CD4-positive, alpha-beta T cell (primary cell): ENCODE measurements around the gene EFCAB14. TPM values are rescaled to one million over a fixed set of nuclear protein-coding genes. Genes with fewer than 3 reads are reported as not detected.
"Not testable (repeated sequence)": the region's sequence is repeated elsewhere in the genome, so short reads cannot be mapped to it uniquely, and the experiment has no call there.

Experiments used
- ATAC-seq: fragments of 200-7000 bp; cut with Tn5 transposase; one replicate; pipeline ENCODE4 v1.10.0; 2022; ENCODE audit warnings: mild to moderate bottlenecking; ENCODE audit not compliant: poor library complexity
- CTCF ChIA-PET: fragments of 350-600 bp; sonication (Branson Sonifier 250); formaldehyde crosslinking; loops from one replicate; lab custom pipeline; 2021; ENCODE audit warnings: antibody characterized with exemption, inconsistent platforms; lab: Charles Lee
- POLR2A ChIA-PET: fragments of 350-600 bp; sonication (Branson Sonifier 250); formaldehyde crosslinking; loops from one replicate; lab custom pipeline; 2021; ENCODE audit warnings: antibody characterized with exemption, inconsistent platforms; lab: Charles Lee
- DNase-seq, 14 experiments: peaks; one replicate each; pipeline ENCODE4 v3.0.0-alpha.2; 2013 to 2020; ENCODE audit warnings: mixed read lengths in 2 of 14
- H3K27ac ChIP-seq, 2 donors: one replicate each; pipeline versions ENCODE4 v1.5.1 to v1.7.0; 2013; ENCODE audit warnings: low read length in 2 of 2, low read depth in 1 of 2, mild to moderate bottlenecking in 1 of 2
- H3K27me3 ChIP-seq, 2 experiments: 1 replicate in 1 of 2; 2 replicates in 1 of 2; pipeline versions ENCODE4 v1.6.1 to v1.7.0; 2013; ENCODE audit warnings: low read length in 2 of 2, control low read depth in 1 of 2, mild to moderate bottlenecking in 1 of 2, moderate library complexity in 1 of 2; ENCODE audit not compliant: insufficient read depth in 2 of 2, control insufficient read depth in 1 of 2
- H3K36me3 ChIP-seq: one replicate; pipeline ENCODE4 v1.6.1; 2013; ENCODE audit warnings: low read length, control low read depth; ENCODE audit not compliant: insufficient read depth
- H3K4me1 ChIP-seq: one replicate; pipeline ENCODE4 v1.6.1; 2013; ENCODE audit warnings: low read length, control low read depth; ENCODE audit not compliant: insufficient read depth
- H3K4me3 ChIP-seq: one replicate; pipeline ENCODE4 v1.5.1; 2013; ENCODE audit warnings: mild to moderate bottlenecking, low read length, moderate library complexity
- H3K9me3 ChIP-seq, 2 experiments: 1 replicate in 1 of 2; 2 replicates in 1 of 2; pipeline versions ENCODE4 v1.6.1 to v1.7.0; 2013; ENCODE audit warnings: low read length in 2 of 2, mild to moderate bottlenecking in 2 of 2, control low read depth in 1 of 2, moderate library complexity in 1 of 2; ENCODE audit not compliant: control insufficient read depth in 1 of 2, insufficient read depth in 1 of 2
- H3K27ac Mint-ChIP-seq: one replicate; pipeline ENCODE4 v1.8.0; 2020; ENCODE audit warnings: mixed read lengths
- H3K27me3 Mint-ChIP-seq: one replicate; pipeline ENCODE4 v1.8.0; 2021; ENCODE audit warnings: mixed read lengths
- H3K36me3 Mint-ChIP-seq: one replicate; pipeline ENCODE4 v1.8.0; 2021; ENCODE audit warnings: low read depth, mixed read lengths
- H3K4me1 Mint-ChIP-seq: one replicate; pipeline ENCODE4 v1.8.0; 2021; ENCODE audit warnings: low read depth, mixed read lengths
- H3K4me3 Mint-ChIP-seq: one replicate; pipeline ENCODE4 v1.8.0; 2020; ENCODE audit warnings: mild to moderate bottlenecking, mixed read lengths
- H3K9me3 Mint-ChIP-seq: one replicate; pipeline ENCODE4 v1.8.0; 2020; ENCODE audit warnings: mixed read lengths
- CTCF ChIP-seq: fragments of 200-600 bp; IDR thresholded peaks from one replicate; pipeline ENCODE4 v1.8.0; 2022; ENCODE audit warnings: antibody characterized with exemption, mild to moderate bottlenecking
- intact Hi-C, 2 experiments: fragments of 100-400 bp; cut with DNase I in 1 of 2; cut with micrococcal nuclease in 1 of 2; formaldehyde crosslinking; loops; one replicate each; pipeline versions ENCODE4 v1.15.1 to v1.9.0; 2023 to 2025; cut with DNase I, micrococcal nuclease
- total RNA-seq, 174 experiments: library from RNA in 2 of 174; stranded (reverse) in 2 of 174; gene quantifications; one replicate each; pipeline ENCODE4 v1.2.3 and lab custom pipeline; 2021 to 2026

Gene EFCAB14
- total RNA-seq, 2 experiments from 2014 or later: 36.8 to 38.3 TPM

GRCh38 chr1:46735708-46736324 lies 16.9 kb upstream of the EFCAB14 start:
- Histone ChIP-seq H3K27me3 (peaks cover 0 to 2% of the 10 kb centered on the region in 2 experiments), H3K36me3 (no peaks in the 10 kb centered on the region), H3K9me3 (no peaks in the 10 kb centered on the region), H3K4me3 (no peak overlapping the region), H3K27ac (no peak overlapping the region), H3K4me1 (no peaks in the 10 kb centered on the region)
- CTCF ChIA-PET: no interaction called here
- POLR2A ChIA-PET: no interaction called here
- Mint-ChIP-seq H3K4me1 (no peaks in the 10 kb centered on the region), H3K27ac (no peak overlapping the region), H3K4me3 (no peak overlapping the region), H3K36me3 (no peaks in the 10 kb centered on the region), H3K9me3 (peaks cover 6% of the 10 kb centered on the region), H3K27me3 (peaks cover 46% of the 10 kb centered on the region)
- DNase-seq (peak in 5 of 14 experiments; percentile 4 to 64 (median 30)), ATAC-seq (no peak)
- intact Hi-C loops: no loop called here
- TF ChIP-seq CTCF: no peak

- peaks cover 10% of the 10 kb centered on the region in 2 experiments for H3K27me3 ChIP-seq
- CTCF ChIA-PET, H3K4me1 Mint-ChIP-seq, H3K4me3 Mint-ChIP-seq, H3K4me1 ChIP-seq, H3K4me3 ChIP-seq, H3K9me3 Mint-ChIP-seq, H3K27ac ChIP-seq, H3K27ac Mint-ChIP-seq, DNase-seq, POLR2A ChIA-PET, H3K9me3 ChIP-seq, ATAC-seq, H3K36me3 Mint-ChIP-seq, H3K36me3 ChIP-seq: not testable (repeated sequence)
- H3K27me3 Mint-ChIP-seq: peaks cover 68% of the 10 kb centered on the region
- intact Hi-C loops: loop anchor here in 1 of 2 experiments (10.0 kb wide), 1 partner anchor 706 kb away; the partner anchor contains the start of gene FOXD2
These were observed 9.5 kb upstream of the EFCAB14 start for GRCh38 chr1:46728327-46728873.

GRCh38 chr1:46725736-46726108 lies 6.8 kb upstream of the EFCAB14 start:
- Histone ChIP-seq H3K9me3 (no peaks in the 10 kb centered on the region), H3K4me1 (peaks cover 5% of the 10 kb centered on the region), H3K27ac (no peak overlapping the region), H3K4me3 (no peak overlapping the region), H3K27me3 (peaks cover 10% of the 10 kb centered on the region in 2 experiments), H3K36me3 (no peaks in the 10 kb centered on the region)
- TF ChIP-seq CTCF: no peak
- ChIA-PET CTCF (interaction anchor here (0.8 to 2.8 kb wide), 9 partner anchors 11 to 279 kb away, joined by 3 to 14 read pairs (median 5); partner anchors contain the start of gene MKNK1), POLR2A (interaction anchor here (1.0 kb wide), 1 partner anchor 193 kb away, joined by 5 read pairs; no protein-coding TSS in a partner anchor)
- intact Hi-C loops: loop anchor here (1.0 to 10.0 kb wide), 7 partner anchors 192 to 709 kb away; partner anchors contain the start of gene FOXD2 (in 1 of the 2)
- H3K9me3 Mint-ChIP-seq: peaks cover 1% of the 10 kb centered on the region
- no peaks in the 10 kb centered on the region for H3K36me3 Mint-ChIP-seq
- ATAC-seq: no peak
- H3K27me3 Mint-ChIP-seq: peaks cover 41% of the 10 kb centered on the region
- no peak overlapping the region for H3K4me3 Mint-ChIP-seq
- no peak overlapping the region for H3K27ac Mint-ChIP-seq
- H3K4me1 Mint-ChIP-seq: peaks cover 4% of the 10 kb centered on the region
- DNase-seq: no peak
